Small intestine (tissue), 7 donors: ENCODE results near the gene RMI2. TPM values are rescaled to one million over a fixed set of nuclear protein-coding genes. Genes with fewer than 3 reads are reported as not detected.

Experiments
- DNase-seq, 2 donors: peaks; one replicate each; pipeline versions ENCODE4 v3.0.0 to v3.0.0-alpha.2; 2013
- FAIRE-seq: peaks from 2 replicates; lab custom pipeline; 2012; peaks lifted over from hg19 to GRCh38; lab: Jason Lieb, UNC
- H3K27ac ChIP-seq, 3 donors: one replicate each; pipeline ENCODE4 v1.5.1; 2013; ENCODE audit warnings: low read length in 2 of 3, mild to moderate bottlenecking in 2 of 3, control low read depth in 1 of 3, inconsistent platforms in 1 of 3, low read depth in 1 of 3, moderate library complexity in 1 of 3
- H3K27me3 ChIP-seq, 3 donors: one replicate each; pipeline ENCODE4 v1.6.1; 2013; ENCODE audit warnings: low read length in 3 of 3, inconsistent platforms in 1 of 3; ENCODE audit not compliant: control insufficient read depth in 3 of 3, insufficient read depth in 3 of 3
- H3K36me3 ChIP-seq, 3 donors: one replicate each; pipeline ENCODE4 v1.6.1; 2013; ENCODE audit warnings: low read length in 3 of 3, inconsistent platforms in 1 of 3, low read depth in 1 of 3, mild to moderate bottlenecking in 1 of 3, moderate library complexity in 1 of 3; ENCODE audit not compliant: control insufficient read depth in 3 of 3, insufficient read depth in 2 of 3
- H3K4me1 ChIP-seq, 3 donors: one replicate each; pipeline ENCODE4 v1.6.1; 2013; ENCODE audit warnings: low read length in 2 of 3, inconsistent platforms in 1 of 3, low read depth in 1 of 3, mild to moderate bottlenecking in 1 of 3, moderate library complexity in 1 of 3; ENCODE audit not compliant: control insufficient read depth in 3 of 3, insufficient read depth in 2 of 3
- H3K4me3 ChIP-seq, 3 donors: one replicate each; pipeline ENCODE4 v1.5.1; 2013; ENCODE audit warnings: low read length in 3 of 3, control low read depth in 1 of 3, inconsistent platforms in 1 of 3, low read depth in 1 of 3, mild to moderate bottlenecking in 1 of 3, moderate library complexity in 1 of 3
- H3K9me3 ChIP-seq, 2 donors: one replicate each; pipeline ENCODE4 v1.6.1; 2013; ENCODE audit warnings: low read depth in 1 of 2, low read length in 1 of 2; ENCODE audit not compliant: control insufficient read depth in 2 of 2, insufficient read depth in 1 of 2
- WGBS, 3 donors: extraction: QIAGEN DNeasy Blood & Tissue Kit; methylation state at CpG; one replicate each; pipeline ENCODE4 v1.1.7; 2013; 5-methylcytosine and 5-hydroxymethylcytosine counted together
- polyA plus RNA-seq, 4 donors: library from polyadenylated mRNA; stranded (reverse) in 3 of 4; unstranded in 1 of 4; fragments of 200-250 nt in 3 of 4; fragments of 120-200 nt in 1 of 4; gene quantifications; one replicate each; pipeline versions ENCODE4 v1.2.1 to v1.2.3, GENCODE V29; 2013
- donor health status: healthy with polysubstance abuse.
- donor health status: control.
- donor health status: control.
- donor health status: Bipolar disorder and iron deficiency.
- donor health status: healthy.

The RMI2 gene
- polyA plus RNA-seq, 4 donors = 1.4 to 14.6 (median 8.6) TPM

DNA sequence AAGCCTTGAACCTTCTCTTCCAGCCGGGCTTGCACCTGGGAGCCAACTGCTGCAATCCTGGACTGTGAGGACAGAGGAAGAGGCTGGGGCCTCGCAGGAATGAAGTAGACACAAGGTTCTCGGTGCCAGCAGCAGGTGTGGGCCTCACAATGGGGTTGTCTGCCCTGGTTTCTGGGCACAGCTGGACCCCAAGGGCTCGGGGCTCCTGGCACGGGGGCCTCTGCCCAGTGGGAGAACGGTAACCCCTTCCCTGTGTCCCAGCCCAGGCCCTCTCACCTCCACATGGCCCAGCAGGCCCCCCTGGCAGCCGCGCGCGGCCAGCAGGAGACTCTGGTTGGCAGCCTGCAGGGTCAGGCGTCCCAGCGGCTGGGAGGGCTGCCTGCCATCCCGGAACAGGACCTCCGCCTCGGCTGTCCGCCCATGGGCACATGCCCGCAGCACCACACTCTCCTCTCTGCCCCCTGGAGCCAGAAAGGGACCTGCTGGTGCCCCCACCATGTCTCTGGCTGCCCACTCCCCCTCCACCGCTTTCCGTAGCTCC lies 46.9 kb downstream of the RMI2 start:
- no peak overlapping the region for H3K4me3 ChIP-seq
- WGBS, 3 donors = 74 to 80% (median 77%) methylated on average over 15 to 19 of the region's 19 CpGs
- FAIRE-seq = no peak

GRCh38 chr16:11393366-11393765 lies 48.1 kb downstream of the RMI2 start:
- Histone ChIP-seq H3K27me3 (no peaks in the 10 kb centered on the region), H3K4me3 (no peak overlapping the region), H3K9me3 (no peaks in the 10 kb centered on the region), H3K4me1 (no peaks in the 10 kb centered on the region), H3K27ac (no peak overlapping the region), H3K36me3 (no peaks in the 10 kb centered on the region)
- 85 to 93% (median 91%) methylated on average over 10 to 11 of the region's 11 CpGs for WGBS, 3 donors
- DNase-seq = no peak
- no peak for FAIRE-seq

More for the DNA sequence above, 46.9 kb downstream of the RMI2 start:
- no peak for DNase-seq
- no peak overlapping the region for H3K27ac ChIP-seq
- no peaks in the 10 kb centered on the region for H3K27me3 ChIP-seq
- no peaks in the 10 kb centered on the region for H3K9me3 ChIP-seq
- H3K4me1 ChIP-seq = no peaks in the 10 kb centered on the region
- no peaks in the 10 kb centered on the region for H3K36me3 ChIP-seq

DNA sequence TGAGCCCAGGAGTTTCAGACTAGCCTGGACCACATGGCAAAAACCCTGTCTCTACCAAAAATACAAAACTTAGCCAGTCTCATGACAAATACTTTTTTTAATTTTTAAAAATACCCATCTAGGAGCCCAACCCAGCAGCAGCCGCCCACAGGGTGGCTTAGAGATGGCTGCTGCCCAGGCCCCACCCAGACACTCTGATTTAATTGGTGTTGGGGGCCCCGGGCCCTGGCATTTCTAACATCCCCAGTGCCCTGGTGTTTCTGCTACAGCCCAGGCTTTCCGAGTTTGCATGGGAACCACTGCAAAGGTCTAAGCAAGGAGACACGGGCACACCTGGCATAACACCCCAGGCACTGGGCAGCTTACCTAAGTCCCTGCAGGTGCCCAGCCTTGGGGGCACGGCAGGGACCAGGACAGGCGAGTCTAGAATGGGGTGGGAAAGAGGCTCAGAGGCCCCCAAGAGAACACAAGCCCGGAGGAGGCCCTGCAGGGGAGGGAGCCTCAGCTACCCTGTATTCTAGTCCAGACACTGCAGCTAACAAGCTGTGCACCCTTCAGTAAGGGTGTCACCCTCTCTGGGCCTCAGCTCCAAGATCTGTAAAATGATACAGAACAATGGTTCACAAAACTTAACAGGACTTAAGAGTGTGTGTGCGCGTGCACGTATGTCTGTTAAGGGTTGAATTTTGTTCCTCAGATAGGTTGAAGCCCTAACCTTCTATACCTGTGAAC lies 48.8 kb downstream of the RMI2 start:
- Histone ChIP-seq H3K27me3 (no peaks in the 10 kb centered on the region), H3K4me3 (no peak overlapping the region), H3K36me3 (no peaks in the 10 kb centered on the region), H3K4me1 (no peaks in the 10 kb centered on the region), H3K9me3 (no peaks in the 10 kb centered on the region), H3K27ac (no peak overlapping the region)
- FAIRE-seq (no peak), DNase-seq (no peak)
- WGBS, 3 donors = 88 to 93% (median 90%) methylated on average over 10 of the region's 10 CpGs

- H3K9me3 ChIP-seq = no peaks in the 10 kb centered on the region
- DNase-seq = no peak
- H3K27me3 ChIP-seq = no peaks in the 10 kb centered on the region
- H3K27ac ChIP-seq = no peak overlapping the region
- no peaks in the 10 kb centered on the region for H3K36me3 ChIP-seq
- WGBS, 3 donors = 68 to 75% (median 73%) methylated on average over 3 of the region's 3 CpGs
- no peak overlapping the region for H3K4me3 ChIP-seq
- no peaks in the 10 kb centered on the region for H3K4me1 ChIP-seq
- no peak for FAIRE-seq
These were observed 49.3 kb downstream of the RMI2 start for GRCh38 chr16:11394593-11394960.

DNA sequence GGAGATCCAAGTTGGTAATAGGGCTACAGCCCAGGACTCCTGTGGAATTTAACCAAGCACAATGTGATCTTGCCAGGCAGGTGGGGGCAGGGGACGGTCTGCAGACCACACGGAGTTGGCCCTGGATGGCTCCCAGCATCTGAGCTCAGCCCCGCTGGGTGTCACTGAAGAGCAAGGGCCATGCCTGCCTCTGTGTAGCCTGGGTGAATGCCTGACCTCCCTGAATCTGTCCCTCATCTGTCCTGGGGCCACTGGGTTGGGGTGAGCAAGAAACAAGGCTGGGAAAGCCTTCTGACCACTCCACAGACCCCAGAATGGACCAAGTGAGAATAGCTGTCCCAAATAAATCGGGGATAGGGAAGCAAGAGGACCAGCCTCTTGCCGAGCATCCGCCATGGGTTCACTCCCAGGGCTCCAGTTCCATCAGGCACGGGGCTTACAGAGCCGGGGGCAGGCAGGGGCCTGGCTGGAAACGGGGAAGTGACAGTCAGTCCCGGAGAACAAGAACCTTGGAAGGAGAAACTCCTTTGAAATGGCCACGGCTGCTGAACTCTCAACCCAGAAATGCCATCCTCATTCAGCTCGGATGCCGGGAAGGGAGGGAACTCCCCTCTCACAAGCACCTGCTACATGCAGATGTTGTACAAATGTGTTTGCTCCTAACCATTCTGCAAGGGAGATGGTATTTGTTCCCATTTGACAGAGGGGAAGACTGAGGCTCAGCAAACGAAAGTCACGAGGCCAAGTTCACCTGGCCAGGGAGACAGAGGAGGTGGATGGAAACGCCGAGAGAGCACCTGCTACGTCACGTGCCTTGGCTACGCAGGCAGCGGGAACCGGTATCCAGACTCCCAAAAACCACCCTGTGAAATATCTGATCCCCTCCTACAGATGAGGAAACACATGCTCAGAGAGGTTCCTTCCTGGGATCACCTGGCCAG lies 50.0 kb downstream of the RMI2 start:
- DNase-seq (no peak), FAIRE-seq (no peak)
- no peak overlapping the region for H3K27ac ChIP-seq
- no peaks in the 10 kb centered on the region for H3K9me3 ChIP-seq
- H3K27me3 ChIP-seq = no peaks in the 10 kb centered on the region
- no peak overlapping the region for H3K4me3 ChIP-seq
- H3K36me3 ChIP-seq = no peaks in the 10 kb centered on the region
- 62 to 75% (median 72%) methylated on average over 22 of the region's 22 CpGs for WGBS, 3 donors
- H3K4me1 ChIP-seq = no peaks in the 10 kb centered on the region

DNA sequence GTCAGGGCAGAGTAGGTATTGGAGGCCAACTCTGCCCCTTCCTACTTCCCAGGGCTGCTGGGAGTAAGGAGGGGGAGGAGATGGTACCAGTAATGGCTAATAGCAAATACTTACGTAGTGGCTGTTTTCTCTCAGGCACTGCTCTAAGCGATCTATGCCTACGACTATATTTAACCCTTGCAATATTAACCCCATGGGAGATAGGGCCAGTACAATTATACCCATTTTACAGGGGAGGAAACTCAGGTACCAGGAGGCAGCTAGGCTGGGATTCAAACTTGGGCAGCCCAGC lies 50.6 kb downstream of the RMI2 start:
- Histone ChIP-seq H3K9me3 (no peaks in the 10 kb centered on the region), H3K27ac (no peak overlapping the region), H3K27me3 (no peaks in the 10 kb centered on the region), H3K4me3 (no peak overlapping the region), H3K36me3 (no peaks in the 10 kb centered on the region), H3K4me1 (no peaks in the 10 kb centered on the region)
- no peak for FAIRE-seq
- 9 to 18% (median 13%) methylated on average over 3 of the region's 3 CpGs for WGBS, 3 donors
- no peak for DNase-seq

- Histone ChIP-seq H3K36me3 (no peaks in the 10 kb centered on the region), H3K27ac (no peak overlapping the region), H3K4me1 (no peaks in the 10 kb centered on the region), H3K9me3 (no peaks in the 10 kb centered on the region), H3K4me3 (no peak overlapping the region), H3K27me3 (no peaks in the 10 kb centered on the region)
- WGBS, 3 donors = 38 to 40% (median 40%) methylated on average over 24 of the region's 24 CpGs
- no peak for FAIRE-seq
- DNase-seq = peak; percentile 53 to 67
These were observed 51.2 kb downstream of the RMI2 start for GRCh38 chr16:11396241-11397048.

DNA sequence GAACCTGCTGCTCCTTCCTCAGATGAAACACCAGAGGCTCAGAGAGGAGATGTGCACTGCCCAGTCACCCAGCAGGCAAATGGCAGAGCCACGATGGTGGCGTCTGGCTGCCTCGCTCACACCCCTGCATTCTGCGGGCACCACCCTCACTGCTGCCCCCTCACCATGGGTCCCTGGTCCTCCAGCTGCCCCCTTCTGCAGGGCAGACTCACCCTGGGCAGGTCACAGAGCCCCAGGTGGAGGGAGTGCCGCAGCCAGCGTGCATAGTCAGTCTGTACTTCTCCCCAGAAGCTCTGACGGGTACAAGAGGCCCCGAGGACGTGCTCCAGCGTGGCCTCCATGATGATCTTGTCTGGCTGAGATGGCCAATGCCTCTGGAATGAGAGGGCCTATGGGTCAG lies 52.9 kb downstream of the RMI2 start:
- H3K36me3 ChIP-seq = no peaks in the 10 kb centered on the region
- no peak overlapping the region for H3K4me3 ChIP-seq
- DNase-seq (no peak), FAIRE-seq (no peak)
- no peaks in the 10 kb centered on the region for H3K4me1 ChIP-seq
- no peak overlapping the region for H3K27ac ChIP-seq
- WGBS, 3 donors = 89 to 92% (median 90%) methylated on average over 10 of the region's 10 CpGs
- H3K9me3 ChIP-seq = no peaks in the 10 kb centered on the region
- no peaks in the 10 kb centered on the region for H3K27me3 ChIP-seq
